Kidney (tissue), 14 donors: ENCODE measurements around the gene FAM20C. TPM values are rescaled to one million over a fixed set of nuclear protein-coding genes. Genes with fewer than 3 reads are reported as not detected.

Experiments
- DNase-seq, 5 donors: peaks; one replicate each; pipeline ENCODE4 v3.0.0-alpha.2; 2013 to 2020
- FAIRE-seq: peaks from 2 replicates; lab custom pipeline; 2012; peaks lifted over from hg19 to GRCh38; lab: Jason Lieb, UNC
- H3K27ac ChIP-seq, 2 donors: one replicate each; pipeline ENCODE4 v1.7.0; 2013; ENCODE audit warnings: low read depth in 2 of 2, low read length in 2 of 2, inconsistent platforms in 1 of 2
- H3K27me3 ChIP-seq: one replicate; pipeline ENCODE4 v1.7.1; 2013; ENCODE audit warnings: low read length, inconsistent platforms; ENCODE audit not compliant: control insufficient read depth, insufficient read depth
- H3K36me3 ChIP-seq, 3 donors: one replicate each; pipeline versions ENCODE4 v1.7.0 to v1.7.1; 2013; ENCODE audit warnings: low read length in 3 of 3, control low read depth in 1 of 3, inconsistent platforms in 1 of 3; ENCODE audit not compliant: insufficient read depth in 3 of 3, control insufficient read depth in 2 of 3
- H3K4me1 ChIP-seq, 3 donors: one replicate each; pipeline versions ENCODE4 v1.7.0 to v1.7.1; 2013; ENCODE audit warnings: low read length in 3 of 3, inconsistent platforms in 1 of 3, low read depth in 1 of 3; ENCODE audit not compliant: control insufficient read depth in 2 of 3, insufficient read depth in 2 of 3
- H3K4me3 ChIP-seq, 3 donors: one replicate each; pipeline versions ENCODE4 v1.7.0 to v1.8.1; 2013; ENCODE audit warnings: low read length in 3 of 3, control low read depth in 1 of 3, inconsistent platforms in 1 of 3
- H3K9ac ChIP-seq, 3 donors: one replicate each; pipeline versions ENCODE4 v1.7.0 to v1.7.1; 2013; ENCODE audit warnings: low read length in 3 of 3, control low read depth in 1 of 3, inconsistent platforms in 1 of 3
- H3K9me3 ChIP-seq, 3 donors: one replicate each; pipeline versions ENCODE4 v1.7.0 to v1.7.1; 2013; ENCODE audit warnings: low read length in 3 of 3, control low read depth in 1 of 3, inconsistent platforms in 1 of 3; ENCODE audit not compliant: control insufficient read depth in 2 of 3, insufficient read depth in 1 of 3
- CTCF ChIP-seq: IDR thresholded peaks from 3 replicates; pipeline ENCODE4 v1.5.1; 2012; ENCODE audit warnings: mild to moderate bottlenecking, moderate library complexity, borderline replicate concordance; ENCODE audit not compliant: insufficient read depth; ENCODE audit errors: extremely low read depth
- intact Hi-C: fragments of 100-400 bp; cut with DNase I; formaldehyde crosslinking; loops from one replicate; pipeline ENCODE4 v1.11.1; 2022
- polyA plus RNA-seq: library from polyadenylated mRNA; stranded (reverse); fragments of 350-450 nt; fragmentation: Illumina TruSeq; extraction: RNeasy Lipid Tissue Mini Kit (QIAGEN cat#74804); gene quantifications from one replicate; pipeline ENCODE4 v1.2.3, GENCODE V29; 2014; ENCODE audit warnings: low read depth, low replicate concordance; ENCODE audit not compliant: insufficient read depth
- total RNA-seq: library from RNA; stranded (reverse); fragmentation: NEBNext Ultra II Directional; extraction: Animal tissue kit (Norgen Biotek cat#: 25700); gene quantifications from one replicate; pipeline ENCODE4 v1.2.1, GENCODE V29; 2021
- donor health status: control.
- donor health status: control.
- donor health status: control.
- donor health status: control.
- donor health status: control.
- donor health status: DM: yes; HTN: yes; CAD: no.
- donor health status: Normal renal cell carcinoma (clear cell type).

The FAM20C gene
- total and polyA plus RNA-seq, 2 donors from 2014 or later: 84.9 to 114 TPM

- DNase-seq: no peak
- Histone ChIP-seq H3K27me3 (no peaks in the 10 kb centered on the region), H3K4me1 (peaks cover 3 to 14% (median 12%) of the 10 kb centered on the region in 3 donors), H3K36me3 (no peaks in the 10 kb centered on the region), H3K9me3 (no peaks in the 10 kb centered on the region), H3K27ac (no peak overlapping the region), H3K9ac (no peak overlapping the region), H3K4me3 (no peak overlapping the region)
- TF ChIP-seq CTCF: no peak
- intact Hi-C loops: no loop called here
- no peak for FAIRE-seq
These were observed 48.4 kb upstream of the FAM20C start for GRCh38 chr7:143811-144453.

GRCh38 chr7:144454-144826, 47.9 kb upstream of the FAM20C start:
- H3K4me1 ChIP-seq: peaks cover 3 to 14% (median 12%) of the 10 kb centered on the region in 3 donors
- no peak overlapping the region for H3K27ac ChIP-seq
- no peak overlapping the region for H3K9ac ChIP-seq
- no peak overlapping the region for H3K4me3 ChIP-seq
- TF ChIP-seq CTCF: no peak
- DNase-seq (no peak), FAIRE-seq (no peak)
- H3K27me3 ChIP-seq: no peaks in the 10 kb centered on the region
- H3K36me3 ChIP-seq: no peaks in the 10 kb centered on the region
- H3K9me3 ChIP-seq: no peaks in the 10 kb centered on the region
- intact Hi-C loops: no loop called here

GRCh38 chr7:145863-146262, 46.5 kb upstream of the FAM20C start:
- intact Hi-C loops: no loop called here
- no peak overlapping the region for H3K9ac ChIP-seq
- H3K4me1 ChIP-seq: peaks cover 9 to 24% (median 19%) of the 10 kb centered on the region in 3 donors
- H3K27me3 ChIP-seq: no peaks in the 10 kb centered on the region
- DNase-seq (no peak), FAIRE-seq (no peak)
- H3K36me3 ChIP-seq: no peaks in the 10 kb centered on the region
- H3K27ac ChIP-seq: no peak overlapping the region
- H3K9me3 ChIP-seq: no peaks in the 10 kb centered on the region
- TF ChIP-seq CTCF: no peak
- no peak overlapping the region for H3K4me3 ChIP-seq
